Loucy (cell line): ENCODE data around the gene SLC6A1.

Source experiments
- H2AFZ ChIP-seq: fragments of 200-600 bp; sonication (generic); 2 replicates; pipeline ENCODE4 v1.6.0; 2016; ENCODE audit warnings: antibody characterized with exemption, mild to moderate bottlenecking, low read length, moderate library complexity
- H3F3A ChIP-seq: fragments of 200-600 bp; 2 replicates; pipeline ENCODE4 v1.6.0; 2016; ENCODE audit warnings: antibody characterized with exemption, low read depth, mild to moderate bottlenecking
- H3K27me3 ChIP-seq: fragments of 200-600 bp; sonication (generic); 2 replicates; pipeline ENCODE4 v1.6.1; 2014; ENCODE audit warnings: low read length, mild to moderate bottlenecking; ENCODE audit not compliant: insufficient read depth, poor library complexity, severe bottlenecking
- H3K36me3 ChIP-seq: fragments of 200-600 bp; sonication (generic); 2 replicates; pipeline ENCODE4 v1.6.1; 2016; ENCODE audit warnings: low read length; ENCODE audit not compliant: insufficient read depth
- H3K4me1 ChIP-seq: fragments of 200-600 bp; sonication (generic); 2 replicates; pipeline ENCODE4 v1.5.1; 2014; ENCODE audit warnings: low read length, mild to moderate bottlenecking; ENCODE audit not compliant: insufficient read depth, poor library complexity, severe bottlenecking
- H3K4me2 ChIP-seq: fragments of 200-600 bp; sonication (generic); 2 replicates; pipeline ENCODE4 v1.6.0; 2014; ENCODE audit warnings: antibody characterized with exemption, low read length, low read depth, mild to moderate bottlenecking; ENCODE audit not compliant: poor library complexity, severe bottlenecking
- H3K4me3 ChIP-seq: fragments of 200-600 bp; sonication (generic); 2 replicates; pipeline ENCODE4 v1.5.1; 2014; ENCODE audit warnings: low read length, mild to moderate bottlenecking, mixed read lengths; ENCODE audit not compliant: poor library complexity, severe bottlenecking
- H3K79me2 ChIP-seq: fragments of 200-600 bp; sonication (generic); 2 replicates; pipeline ENCODE4 v1.6.1; 2014; ENCODE audit warnings: low read length; ENCODE audit not compliant: insufficient read depth
- H3K9ac ChIP-seq: fragments of 200-600 bp; sonication (generic); 2 replicates; pipeline ENCODE4 v1.6.0; 2014; ENCODE audit warnings: mild to moderate bottlenecking, low read depth, low read length, moderate library complexity; ENCODE audit not compliant: poor library complexity, severe bottlenecking
- H3K9me2 ChIP-seq: fragments of 200-600 bp; sonication (generic); replicated peaks from 2 replicates; pipeline ENCODE4 v1.6.1; 2016; ENCODE audit warnings: low read depth, low read length, mixed read lengths
- H3K9me3 ChIP-seq: fragments of 200-600 bp; sonication (generic); 2 replicates; pipeline ENCODE4 v1.6.1; 2014; ENCODE audit warnings: mild to moderate bottlenecking, antibody characterized with exemption, low read length, low read depth; ENCODE audit not compliant: insufficient read depth
- H4K20me1 ChIP-seq: fragments of 200-600 bp; sonication (generic); 2 replicates; pipeline ENCODE4 v1.6.0; 2014; ENCODE audit warnings: antibody characterized with exemption, low read length, mild to moderate bottlenecking; ENCODE audit not compliant: insufficient read depth, poor library complexity, severe bottlenecking
- EZH2phosphoT487 ChIP-seq: fragments of 200-600 bp; IDR thresholded peaks from 2 replicates; pipeline ENCODE4 v1.6.1; 2018; ENCODE audit warnings: antibody characterized with exemption, mild to moderate bottlenecking, moderate library complexity, borderline replicate concordance
- TF ChIP-seq, protein P1 (sequence below): fragments of 200-600 bp; sonication (generic); conservative IDR thresholded peaks from 2 replicates; pipeline ENCODE4 v1.5.1; 2014; ENCODE audit warnings: mild to moderate bottlenecking, antibody characterized with exemption, low read length

SLC6A1 gene

DNA sequence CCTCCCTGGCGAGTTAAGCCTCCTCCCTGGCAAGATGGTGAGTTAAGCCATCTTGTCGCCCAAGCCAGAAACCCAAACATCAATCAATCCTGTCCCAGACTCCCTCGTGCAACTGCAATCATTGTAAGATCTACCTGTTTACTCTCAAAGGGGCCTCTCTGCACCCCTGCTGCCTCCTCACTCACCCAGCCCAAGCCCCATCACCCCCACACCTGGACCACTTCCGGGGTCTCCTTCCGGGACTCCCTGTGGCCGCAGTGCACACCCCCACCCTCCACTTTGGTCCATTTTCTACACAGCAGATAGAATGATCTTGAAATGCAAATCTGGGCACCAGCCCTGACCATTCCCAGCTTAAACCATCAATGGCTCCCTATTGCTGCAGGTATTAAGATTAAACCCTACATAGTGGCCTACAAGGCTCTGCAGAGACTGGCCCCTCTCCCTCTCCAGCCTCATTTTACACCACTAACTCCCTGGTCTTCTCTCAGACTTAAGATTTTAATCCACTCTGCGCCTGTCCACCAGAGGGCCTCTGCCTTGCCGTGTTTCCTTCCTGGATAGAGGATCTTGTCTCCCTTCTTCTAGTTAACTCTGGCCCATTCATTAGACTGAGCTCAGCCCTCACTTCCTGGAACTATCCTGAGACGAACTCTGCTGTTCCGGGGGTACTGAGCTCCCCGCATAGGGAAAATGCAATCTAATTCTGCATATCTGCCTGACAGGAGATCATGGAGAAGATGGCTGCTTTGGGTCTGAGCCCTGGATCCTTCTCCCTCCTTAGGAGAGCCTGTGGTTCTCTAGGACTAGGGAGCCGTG is 41.9 kb upstream of the SLC6A1 start:
- Histone ChIP-seq H3F3A (no peaks in the 10 kb centered on the region), H3K9me2 (no peaks in the 10 kb centered on the region), H3K79me2 (no peaks in the 10 kb centered on the region), H2AFZ (peak overlapping the region; percentile 59), H3K4me1 (no peaks in the 10 kb centered on the region), H3K36me3 (no peaks in the 10 kb centered on the region), H4K20me1 (no peaks in the 10 kb centered on the region), H3K4me2 (no peak overlapping the region), H3K9me3 (no peaks in the 10 kb centered on the region), H3K27me3 (no peaks in the 10 kb centered on the region), H3K9ac (no peak overlapping the region), H3K4me3 (no peak overlapping the region)
- TF ChIP-seq, protein P1, sequence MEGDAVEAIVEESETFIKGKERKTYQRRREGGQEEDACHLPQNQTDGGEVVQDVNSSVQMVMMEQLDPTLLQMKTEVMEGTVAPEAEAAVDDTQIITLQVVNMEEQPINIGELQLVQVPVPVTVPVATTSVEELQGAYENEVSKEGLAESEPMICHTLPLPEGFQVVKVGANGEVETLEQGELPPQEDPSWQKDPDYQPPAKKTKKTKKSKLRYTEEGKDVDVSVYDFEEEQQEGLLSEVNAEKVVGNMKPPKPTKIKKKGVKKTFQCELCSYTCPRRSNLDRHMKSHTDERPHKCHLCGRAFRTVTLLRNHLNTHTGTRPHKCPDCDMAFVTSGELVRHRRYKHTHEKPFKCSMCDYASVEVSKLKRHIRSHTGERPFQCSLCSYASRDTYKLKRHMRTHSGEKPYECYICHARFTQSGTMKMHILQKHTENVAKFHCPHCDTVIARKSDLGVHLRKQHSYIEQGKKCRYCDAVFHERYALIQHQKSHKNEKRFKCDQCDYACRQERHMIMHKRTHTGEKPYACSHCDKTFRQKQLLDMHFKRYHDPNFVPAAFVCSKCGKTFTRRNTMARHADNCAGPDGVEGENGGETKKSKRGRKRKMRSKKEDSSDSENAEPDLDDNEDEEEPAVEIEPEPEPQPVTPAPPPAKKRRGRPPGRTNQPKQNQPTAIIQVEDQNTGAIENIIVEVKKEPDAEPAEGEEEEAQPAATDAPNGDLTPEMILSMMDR, result peak; percentile 64
- no peak for TF ChIP-seq EZH2phosphoT487

DNA sequence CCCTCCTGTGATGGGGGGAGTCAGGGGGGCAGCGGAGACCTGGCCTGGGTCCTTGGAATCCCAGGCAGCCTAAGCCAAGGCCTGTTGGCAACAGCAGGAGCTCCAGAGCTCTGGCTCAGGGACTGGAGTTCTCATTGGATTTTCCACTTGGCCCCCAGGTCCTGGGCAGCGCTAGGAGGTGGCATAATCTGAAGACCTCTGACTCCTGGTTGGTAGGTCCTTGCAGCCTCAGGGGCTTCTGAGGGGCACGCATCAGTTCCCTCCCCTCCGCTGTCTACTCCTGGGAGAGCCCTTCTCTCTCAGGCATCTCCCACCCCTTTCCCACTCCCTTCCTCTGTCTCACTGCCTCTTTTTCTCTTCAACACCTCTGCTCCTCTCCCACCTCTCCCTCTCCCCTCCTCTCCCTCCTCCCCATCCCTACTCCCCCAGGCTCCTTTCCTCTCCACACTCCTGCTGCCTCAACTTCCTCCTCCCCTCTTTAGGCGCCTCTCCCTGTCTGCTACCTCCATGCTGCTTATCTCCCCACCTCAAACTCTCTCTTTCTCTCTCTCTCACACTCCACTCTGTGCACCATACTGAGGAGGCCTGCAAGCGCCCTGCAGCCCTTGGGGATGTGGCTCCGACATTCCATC is 41.1 kb upstream of the SLC6A1 start:
- Histone ChIP-seq H3K9me2 (no peaks in the 10 kb centered on the region), H2AFZ (peak overlapping the region; percentile 59)

DNA sequence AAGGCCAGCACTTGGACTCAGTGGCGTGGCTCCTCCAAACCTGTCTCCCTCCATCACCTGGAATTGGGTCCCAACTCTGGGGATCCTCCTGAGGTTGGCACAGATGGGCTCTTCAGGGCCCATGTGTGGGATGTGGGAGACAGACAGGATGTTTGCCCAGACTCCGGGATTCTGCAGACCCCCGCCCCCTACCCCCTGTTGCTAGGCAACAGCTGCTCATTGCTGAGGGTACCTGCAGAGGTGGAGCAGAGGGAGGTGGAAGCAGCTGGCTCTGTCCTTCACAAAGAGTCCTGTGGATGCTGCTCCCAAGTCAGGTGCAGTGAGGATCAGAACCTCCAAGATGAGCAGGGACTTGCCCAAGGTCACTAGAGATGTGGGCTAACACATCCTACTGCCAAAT is 40.0 kb upstream of the SLC6A1 start:
- no peak overlapping the region for H2AFZ ChIP-seq
- no peaks in the 10 kb centered on the region for H3F3A ChIP-seq
- no peaks in the 10 kb centered on the region for H4K20me1 ChIP-seq
- H3K36me3 ChIP-seq, result no peaks in the 10 kb centered on the region
- no peaks in the 10 kb centered on the region for H3K9me2 ChIP-seq
- H3K9ac ChIP-seq, result no peak overlapping the region
- no peak overlapping the region for H3K4me3 ChIP-seq
- no peaks in the 10 kb centered on the region for H3K27me3 ChIP-seq
- H3K4me2 ChIP-seq, result no peak overlapping the region
- TF ChIP-seq, protein P1, result no peak
- no peak for TF ChIP-seq EZH2phosphoT487
- H3K4me1 ChIP-seq, result no peaks in the 10 kb centered on the region
- H3K9me3 ChIP-seq, result no peaks in the 10 kb centered on the region
- H3K79me2 ChIP-seq, result no peaks in the 10 kb centered on the region

More for the DNA sequence above, 41.1 kb upstream of the SLC6A1 start:
- no peak for TF ChIP-seq EZH2phosphoT487
- TF ChIP-seq, protein P1, result no peak
- Histone ChIP-seq H4K20me1 (no peaks in the 10 kb centered on the region), H3K9me3 (no peaks in the 10 kb centered on the region), H3K36me3 (no peaks in the 10 kb centered on the region), H3F3A (no peaks in the 10 kb centered on the region), H3K4me3 (no peak overlapping the region), H3K9ac (no peak overlapping the region), H3K4me2 (no peak overlapping the region), H3K27me3 (no peaks in the 10 kb centered on the region), H3K4me1 (no peaks in the 10 kb centered on the region), H3K79me2 (no peaks in the 10 kb centered on the region)
